GM12873 (cell line): Measurements from ENCODE around the gene COL18A1.

Source experiments
- TF ChIP-seq, protein P1 (sequence below): IDR thresholded peaks from 2 replicates; pipeline ENCODE4 v1.5.1; 2012; ENCODE audit warnings: low read depth, mild to moderate bottlenecking, moderate library complexity, low read length, control low read depth; ENCODE audit not compliant: insufficient read depth; ENCODE audit errors: missing control alignments

The COL18A1 gene

DNA sequence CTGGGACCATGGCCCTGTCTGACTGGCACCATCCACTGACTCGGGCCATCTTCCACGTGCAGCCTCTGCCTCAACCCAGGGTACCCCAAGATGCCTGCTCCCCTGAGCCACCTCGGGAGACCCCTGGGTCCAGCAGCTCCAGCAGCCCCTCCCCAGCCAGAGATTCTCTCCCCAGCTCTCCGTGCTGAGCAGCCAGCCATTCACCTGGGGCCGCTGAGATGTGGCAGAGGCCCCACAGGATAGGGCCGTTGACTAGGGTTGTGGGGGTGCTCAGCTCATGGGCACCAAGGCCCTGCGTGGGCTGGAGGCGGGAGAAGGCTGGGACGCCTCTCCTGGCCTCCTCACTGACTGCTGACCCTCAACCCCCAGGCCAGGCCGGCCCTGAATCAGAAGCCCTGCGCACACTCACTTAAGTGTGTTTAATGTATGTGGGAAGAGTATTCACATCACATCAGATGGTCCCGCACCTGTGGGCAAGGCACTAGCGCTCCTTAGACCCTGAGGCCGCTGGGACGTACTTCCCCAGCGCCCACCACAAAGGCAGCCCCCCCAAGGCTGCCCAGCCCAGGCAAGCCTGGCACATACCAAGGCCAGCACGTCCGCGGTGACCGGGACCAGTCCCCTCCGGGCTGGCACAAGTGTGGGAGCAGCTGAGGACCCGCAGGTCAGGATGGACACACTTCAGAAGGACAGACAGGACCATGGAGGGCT, 109.5 kb downstream of the COL18A1 start:
- TF ChIP-seq, protein P1, sequence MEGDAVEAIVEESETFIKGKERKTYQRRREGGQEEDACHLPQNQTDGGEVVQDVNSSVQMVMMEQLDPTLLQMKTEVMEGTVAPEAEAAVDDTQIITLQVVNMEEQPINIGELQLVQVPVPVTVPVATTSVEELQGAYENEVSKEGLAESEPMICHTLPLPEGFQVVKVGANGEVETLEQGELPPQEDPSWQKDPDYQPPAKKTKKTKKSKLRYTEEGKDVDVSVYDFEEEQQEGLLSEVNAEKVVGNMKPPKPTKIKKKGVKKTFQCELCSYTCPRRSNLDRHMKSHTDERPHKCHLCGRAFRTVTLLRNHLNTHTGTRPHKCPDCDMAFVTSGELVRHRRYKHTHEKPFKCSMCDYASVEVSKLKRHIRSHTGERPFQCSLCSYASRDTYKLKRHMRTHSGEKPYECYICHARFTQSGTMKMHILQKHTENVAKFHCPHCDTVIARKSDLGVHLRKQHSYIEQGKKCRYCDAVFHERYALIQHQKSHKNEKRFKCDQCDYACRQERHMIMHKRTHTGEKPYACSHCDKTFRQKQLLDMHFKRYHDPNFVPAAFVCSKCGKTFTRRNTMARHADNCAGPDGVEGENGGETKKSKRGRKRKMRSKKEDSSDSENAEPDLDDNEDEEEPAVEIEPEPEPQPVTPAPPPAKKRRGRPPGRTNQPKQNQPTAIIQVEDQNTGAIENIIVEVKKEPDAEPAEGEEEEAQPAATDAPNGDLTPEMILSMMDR: no peak

DNA sequence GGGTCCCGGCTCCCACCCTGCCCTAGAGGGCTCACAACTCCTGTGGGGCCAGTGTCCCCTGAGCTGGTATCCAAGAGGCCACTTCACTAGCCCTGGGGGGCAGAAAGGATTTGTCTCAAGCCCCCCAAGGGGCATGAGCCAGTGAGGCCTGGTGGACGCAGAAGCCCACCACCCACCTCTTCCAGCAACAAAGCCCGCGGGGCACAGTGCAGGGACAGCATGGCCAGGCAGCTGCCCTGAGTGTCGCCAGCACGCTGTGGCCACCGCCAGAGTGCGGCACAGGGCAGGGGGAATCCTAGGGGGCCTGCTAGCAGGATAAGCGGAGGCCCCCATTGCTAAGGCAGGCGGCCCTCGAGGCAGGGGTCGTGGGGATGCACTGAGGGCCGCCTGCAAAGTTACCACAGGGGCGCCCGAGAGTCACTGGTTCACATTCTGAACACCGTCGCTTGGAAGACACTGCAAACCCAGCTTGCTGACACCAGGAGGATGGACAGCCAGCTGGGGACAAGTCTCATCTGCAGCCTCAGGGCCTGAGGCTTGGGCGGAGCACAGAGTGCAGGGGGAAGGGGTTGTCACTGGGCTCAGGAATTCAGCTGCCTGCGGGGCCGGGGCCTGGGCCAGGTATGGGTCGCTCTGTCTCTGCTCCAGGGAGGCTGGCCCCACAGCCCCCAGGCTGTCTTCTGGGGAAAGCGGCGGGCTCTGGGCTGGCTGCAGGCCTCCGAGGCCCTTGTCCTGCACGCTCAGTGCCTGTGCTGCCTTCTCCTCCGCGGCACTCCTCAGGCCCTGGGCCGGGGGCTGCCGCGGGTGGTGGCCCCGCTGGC, 110.5 kb downstream of the COL18A1 start:
- TF ChIP-seq, protein P1: no peak

GRCh38 chr21:45516071-45516670, 111.2 kb downstream of the COL18A1 start:
- TF ChIP-seq, protein P1: no peak

- TF ChIP-seq, protein P1: no peak
Observed at GRCh38 chr21:45516671-45517151, 111.7 kb downstream of the COL18A1 start.

DNA sequence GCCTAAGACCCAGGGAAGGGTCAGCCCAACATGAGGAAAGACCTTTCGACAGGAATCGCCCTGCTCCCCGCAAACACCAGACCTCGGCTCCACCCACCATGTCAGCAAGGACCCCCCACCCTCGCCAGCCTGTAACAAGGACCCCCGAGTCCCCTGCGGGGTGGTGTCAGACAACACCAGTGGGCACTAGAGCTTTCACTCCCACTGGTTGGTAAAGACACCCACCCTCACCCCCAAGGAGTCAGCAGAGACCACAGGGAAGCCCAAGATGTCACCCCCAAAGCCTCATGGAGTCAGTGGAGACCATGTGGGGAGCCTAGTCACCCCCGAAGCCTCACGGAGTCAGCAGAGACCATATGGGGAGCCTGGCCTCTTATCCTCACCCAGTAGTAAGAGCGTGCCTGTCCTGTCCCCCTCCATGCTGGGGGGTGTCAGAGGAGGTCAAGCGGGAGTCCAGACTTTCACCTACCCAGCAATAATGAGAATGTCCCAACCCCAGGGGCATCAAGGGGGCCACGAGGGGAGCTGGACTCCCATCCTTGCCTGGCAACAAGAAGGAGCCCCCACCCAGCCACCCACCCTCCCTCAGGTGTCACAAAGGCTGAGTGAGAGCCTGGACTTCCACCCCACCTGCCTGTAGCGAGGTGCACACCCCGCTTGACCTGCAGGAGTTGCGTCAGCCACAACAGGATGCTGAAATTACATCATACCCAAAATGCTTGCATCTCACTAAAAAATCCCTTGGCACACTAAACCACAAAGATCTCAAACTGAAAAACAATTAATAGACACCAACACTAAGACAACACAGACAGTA, 112.5 kb downstream of the COL18A1 start:
- TF ChIP-seq, protein P1: no peak

GRCh38 chr21:45518742-45519141, 113.8 kb downstream of the COL18A1 start:
- TF ChIP-seq, protein P1: no peak
